HS-5 (cell line): ENCODE results near the gene URAD.

Experiments used
- DNase-seq: peaks from one replicate; pipeline ENCODE4 v3.0.0-alpha.2; 2012; ENCODE audit warnings: low read depth

The URAD gene

GRCh38 chr13:27956576-27957300 lies 31.8 kb downstream of the URAD start:
- DNase-seq: no peak

GRCh38 chr13:27955014-27955591 lies 33.4 kb downstream of the URAD start:
- DNase-seq: no peak

DNA sequence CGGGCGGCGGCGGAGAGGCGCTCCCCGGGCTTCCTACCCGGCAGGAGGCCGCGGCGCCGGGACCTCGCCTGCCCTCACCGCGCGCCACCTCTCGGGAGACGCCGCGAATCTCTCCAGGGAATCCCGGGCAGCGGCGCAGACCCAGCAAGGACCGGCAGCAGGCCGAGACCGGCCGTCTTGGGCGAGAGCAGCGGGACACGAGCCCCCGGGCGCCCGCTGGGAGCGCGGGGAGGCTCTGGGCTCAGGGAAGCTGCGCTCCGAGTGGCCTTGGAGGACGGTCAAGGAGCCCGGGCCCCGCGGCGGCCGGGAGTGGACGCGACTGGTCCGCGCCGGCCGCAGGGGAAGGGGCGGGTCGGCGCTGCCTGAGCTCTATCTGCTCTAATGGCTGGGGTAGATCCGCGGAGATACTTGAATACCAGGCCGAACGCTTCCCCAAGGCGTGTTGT lies 34.1 kb downstream of the URAD start:
- no peak for DNase-seq

GRCh38 chr13:27953676-27954405 lies 34.7 kb downstream of the URAD start:
- no peak for DNase-seq

DNA sequence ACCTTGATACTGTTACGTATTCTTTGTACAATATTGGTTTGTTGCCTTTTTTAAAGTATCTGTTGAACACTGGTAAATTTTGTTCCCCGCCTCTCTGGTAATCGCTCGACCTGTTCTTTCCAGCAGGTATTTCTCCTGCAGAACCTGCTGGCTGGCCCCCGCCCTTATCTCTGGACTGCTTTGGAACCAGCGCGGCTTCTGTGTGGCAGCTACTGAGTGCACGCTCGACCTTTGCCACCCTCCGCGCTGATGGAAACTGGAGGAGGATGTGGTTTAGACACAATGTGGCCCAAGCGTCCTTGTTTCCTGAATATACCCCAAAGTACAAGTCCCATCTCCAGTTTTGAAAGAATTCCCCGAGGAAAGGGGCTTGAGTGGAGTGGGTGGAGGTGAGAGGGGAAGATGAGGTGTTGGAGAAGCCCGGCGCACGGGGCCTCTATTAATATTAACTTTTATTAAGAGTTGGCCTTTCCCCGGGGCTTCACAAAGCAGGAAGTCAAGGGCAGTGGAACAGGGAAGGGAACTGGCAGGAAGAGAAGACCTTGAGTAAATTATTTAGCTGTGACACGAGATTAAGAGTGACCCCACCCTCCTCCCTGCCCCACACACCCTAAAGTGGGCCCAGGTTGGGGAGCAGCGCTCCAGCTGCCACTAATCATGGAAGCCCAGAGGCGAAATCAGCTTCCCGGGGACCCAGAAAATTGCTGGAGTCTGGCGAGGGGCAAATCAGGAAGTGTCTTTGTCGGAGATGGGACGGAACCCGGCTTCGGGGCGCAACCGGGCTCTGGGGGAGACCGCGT lies 35.4 kb downstream of the URAD start:
- DNase-seq: no peak

DNA sequence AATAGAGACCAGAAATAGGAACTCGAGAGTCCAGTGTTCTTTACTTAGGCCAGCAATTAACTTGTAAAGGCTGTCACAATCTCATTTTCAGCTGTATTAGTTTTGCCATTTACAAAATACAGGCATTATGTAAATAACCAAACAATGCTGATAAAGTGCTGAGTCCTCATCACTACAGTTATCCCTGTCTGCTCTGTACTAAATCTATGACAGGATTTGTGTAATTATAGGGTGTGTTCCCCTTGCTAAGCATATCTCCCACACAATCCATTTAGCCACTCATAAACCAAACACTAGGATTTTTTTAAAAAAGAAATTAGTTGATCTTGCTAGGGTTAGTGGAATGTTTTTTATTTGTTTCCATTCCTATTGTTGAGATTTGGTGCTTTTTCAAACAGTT lies 45.5 kb downstream of the URAD start:
- no peak for DNase-seq

- DNase-seq: no peak
Measured at GRCh38 chr13:27933580-27934328, 54.7 kb downstream of the URAD start.

DNA sequence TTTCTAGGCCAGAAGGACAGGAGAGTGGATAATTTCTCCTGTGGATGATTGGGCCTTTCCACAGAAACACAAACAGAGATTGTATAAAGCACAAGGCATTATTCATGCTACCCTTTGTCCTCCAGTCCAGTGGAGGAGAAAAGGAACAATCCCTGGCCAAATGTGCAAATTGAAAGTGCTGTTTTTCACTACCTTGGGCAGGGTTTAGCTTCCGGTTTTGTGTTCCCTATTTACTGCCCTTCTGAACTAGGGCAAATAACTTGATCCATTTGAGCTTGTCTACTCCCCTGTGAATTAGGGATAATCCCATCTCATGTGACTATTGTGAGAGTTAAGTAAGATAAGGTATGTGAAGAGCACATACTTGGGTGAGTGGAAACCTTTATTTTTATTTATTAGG lies 55.4 kb downstream of the URAD start:
- DNase-seq: no peak

DNA sequence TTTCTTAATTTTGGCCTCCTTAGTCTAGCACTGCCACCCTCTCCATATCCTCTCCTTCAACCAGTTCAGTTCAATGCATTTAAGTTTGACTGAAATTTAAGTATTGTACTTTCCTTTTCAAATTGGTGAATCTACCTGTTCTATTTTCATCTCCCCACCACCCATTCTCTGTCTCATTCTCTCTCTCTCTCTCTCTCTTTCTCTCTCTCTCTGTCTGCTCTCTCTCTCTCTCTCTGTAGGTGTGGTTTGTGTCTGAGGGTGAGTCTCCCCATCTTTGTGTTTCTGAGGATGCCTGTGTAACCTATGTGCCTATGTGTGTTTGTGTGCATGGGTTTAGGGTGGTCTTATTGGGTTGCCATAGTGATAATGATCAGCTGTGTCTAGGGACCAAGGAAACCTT lies 58.6 kb downstream of the URAD start:
- no peak for DNase-seq

GRCh38 chr13:27928805-27929753 lies 59.4 kb downstream of the URAD start:
- DNase-seq: no peak

DNA sequence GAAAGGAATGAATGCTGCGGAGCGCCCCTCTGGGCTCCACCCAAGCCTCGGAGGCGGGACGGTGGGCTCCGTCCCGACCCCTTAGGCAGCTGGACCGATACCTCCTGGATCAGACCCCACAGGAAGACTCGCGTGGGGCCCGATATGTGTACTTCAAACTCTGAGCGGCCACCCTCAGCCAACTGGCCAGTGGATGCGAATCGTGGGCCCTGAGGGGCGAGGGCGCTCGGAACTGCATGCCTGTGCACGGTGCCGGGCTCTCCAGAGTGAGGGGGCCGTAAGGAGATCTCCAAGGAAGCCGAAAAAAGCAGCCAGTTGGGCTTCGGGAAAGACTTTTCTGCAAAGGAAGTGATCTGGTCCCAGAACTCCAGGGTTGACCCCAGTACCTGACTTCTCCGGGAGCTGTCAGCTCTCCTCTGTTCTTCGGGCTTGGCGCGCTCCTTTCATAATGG lies 60.1 kb downstream of the URAD start:
- DNase-seq: no peak
